CD14-positive monocyte (primary cell): ENCODE data around the gene IL18. TPM values are rescaled to one million over a fixed set of nuclear protein-coding genes. Genes with fewer than 3 reads are reported as not detected.

Experiments
- DNase-seq, 3 donors: peaks; one replicate each; pipeline ENCODE4 v3.0.0-alpha.2; 2011 to 2022
- H2AFZ ChIP-seq: 2 replicates; pipeline ENCODE4 v1.6.0; 2012; ENCODE audit warnings: mild to moderate bottlenecking, low read depth, low read length, inconsistent platforms; ENCODE audit not compliant: insufficient read depth, poor library complexity, severe bottlenecking
- H3K27ac ChIP-seq, 2 donors: 1 replicate in 1 of 2; 2 replicates in 1 of 2; pipeline ENCODE4 v1.5.1; 2012 to 2013; ENCODE audit warnings: low read length in 2 of 2, control low read depth in 1 of 2, inconsistent platforms in 1 of 2, low read depth in 1 of 2, mild to moderate bottlenecking in 1 of 2
- H3K27me3 ChIP-seq, 2 donors: one replicate each; pipeline versions ENCODE4 v1.6.0 to v1.6.1; 2011 to 2013; ENCODE audit warnings: low read length in 2 of 2; ENCODE audit not compliant: control insufficient read depth in 2 of 2, insufficient read depth in 2 of 2
- H3K36me3 ChIP-seq, 2 donors: replicated peaks in 1 of 2; 1 replicate in 1 of 2; 2 replicates in 1 of 2; pipeline versions ENCODE4 v1.5.1 to v1.6.1; 2012 to 2013; ENCODE audit warnings: low read length in 2 of 2, control low read depth in 1 of 2, inconsistent platforms in 1 of 2, mild to moderate bottlenecking in 1 of 2; ENCODE audit not compliant: insufficient read depth in 2 of 2, control insufficient read depth in 1 of 2
- H3K4me1 ChIP-seq, 2 donors: 1 replicate in 1 of 2; 2 replicates in 1 of 2; pipeline versions ENCODE4 v1.5.1 to v1.6.1; 2012 to 2013; ENCODE audit warnings: low read length in 2 of 2, control low read depth in 1 of 2, inconsistent platforms in 1 of 2, mild to moderate bottlenecking in 1 of 2, moderate library complexity in 1 of 2; ENCODE audit not compliant: insufficient read depth in 2 of 2, control insufficient read depth in 1 of 2
- H3K4me2 ChIP-seq: replicated peaks from 2 replicates; pipeline ENCODE3; 2012; ENCODE audit warnings: low read length, moderate library complexity, mild to moderate bottlenecking; ENCODE audit not compliant: poor library complexity, severe bottlenecking; ENCODE audit errors: extremely low read depth
- H3K4me3 ChIP-seq, 3 experiments: fragments of 200-600 bp in 1 of 3; sonication (generic) in 1 of 3; replicated peaks in 1 of 3; 1 replicate in 2 of 3; 2 replicates in 1 of 3; pipeline ENCODE4 v1.5.1; 2011 to 2013; ENCODE audit warnings: low read length in 3 of 3, mild to moderate bottlenecking in 3 of 3, control low read depth in 2 of 3, low read depth in 2 of 3, inconsistent platforms in 1 of 3, moderate library complexity in 1 of 3
- H3K79me2 ChIP-seq: 2 replicates; pipeline ENCODE4 v1.6.0; 2012; ENCODE audit warnings: mild to moderate bottlenecking, control low read depth, inconsistent platforms, low read length, moderate library complexity; ENCODE audit not compliant: insufficient read depth
- H3K9ac ChIP-seq: 2 replicates; pipeline ENCODE4 v1.6.0; 2017; ENCODE audit warnings: low read length, mild to moderate bottlenecking; ENCODE audit not compliant: insufficient read depth, poor library complexity, severe bottlenecking
- H3K9me3 ChIP-seq, 2 donors: replicated peaks in 1 of 2; 1 replicate in 1 of 2; 2 replicates in 1 of 2; pipeline versions ENCODE4 v1.5.1 to v1.6.1; 2012 to 2013; ENCODE audit warnings: low read length in 2 of 2, control low read depth in 1 of 2; ENCODE audit not compliant: control insufficient read depth in 1 of 2, insufficient read depth in 1 of 2
- H4K20me1 ChIP-seq: 2 replicates; pipeline ENCODE4 v1.6.0; 2012; ENCODE audit warnings: mild to moderate bottlenecking, low read length, control low read depth, moderate library complexity; ENCODE audit not compliant: insufficient read depth
- H3K27ac Mint-ChIP-seq, 7 donors: one replicate each; pipeline ENCODE4 v1.8.0; 2020; ENCODE audit warnings: mild to moderate bottlenecking in 7 of 7, mixed read lengths in 7 of 7, moderate library complexity in 6 of 7, inconsistent platforms in 2 of 7
- H3K27me3 Mint-ChIP-seq, 3 donors: one replicate each; pipeline ENCODE4 v1.8.0; 2021 to 2022; ENCODE audit warnings: low read depth in 3 of 3, mild to moderate bottlenecking in 3 of 3, mixed read lengths in 3 of 3, moderate library complexity in 3 of 3, inconsistent platforms in 1 of 3
- H3K36me3 Mint-ChIP-seq, 2 donors: one replicate each; pipeline ENCODE4 v1.8.0; 2020; ENCODE audit warnings: mixed read lengths in 2 of 2, inconsistent platforms in 1 of 2, mild to moderate bottlenecking in 1 of 2
- H3K4me1 Mint-ChIP-seq: one replicate; pipeline ENCODE4 v1.8.0; 2020; ENCODE audit warnings: mild to moderate bottlenecking, mixed read lengths
- H3K4me3 Mint-ChIP-seq, 2 donors: one replicate each; pipeline ENCODE4 v1.8.0; 2020; ENCODE audit warnings: mild to moderate bottlenecking in 2 of 2, mixed read lengths in 2 of 2, moderate library complexity in 1 of 2
- H3K9me3 Mint-ChIP-seq, 7 donors: one replicate each; pipeline ENCODE4 v1.8.0; 2020 to 2022; ENCODE audit warnings: mixed read lengths in 7 of 7, mild to moderate bottlenecking in 6 of 7, moderate library complexity in 6 of 7, inconsistent platforms in 2 of 7
- CTCF ChIP-seq: fragments of 200-600 bp; IDR thresholded peaks from one replicate; pipeline ENCODE4 v1.8.0; 2022; ENCODE audit warnings: antibody characterized with exemption, mild to moderate bottlenecking
- WGBS: methylation state at CpG from one replicate; pipeline ENCODE4 v1.1.5; 2013; ENCODE audit warnings: missing lambda C conversion rate; ENCODE audit not compliant: insufficient coverage; 5-methylcytosine and 5-hydroxymethylcytosine counted together
- intact Hi-C, 2 donors: fragments of 100-400 bp; cut with micrococcal nuclease; formaldehyde crosslinking; loops; one replicate each; pipeline versions ENCODE4 v1.15.0 to v1.15.1; 2023
- polyA plus RNA-seq, 3 donors: library from polyadenylated mRNA; depleted of rRNA in 1 of 3; unstranded in 2 of 3; stranded (reverse) in 1 of 3; fragments of 300-500 nt in 2 of 3; fragments of >200 nt in 1 of 3; fragmentation: Illumina TruSeq in 2 of 3; gene quantifications; 1 replicate in 2 of 3; 2 replicates in 1 of 3; pipeline ENCODE4 v1.2.3, GENCODE V29; 2012 to 2021

IL18 gene
- polyA plus RNA-seq, 3 donors = 11.7 to 16.2 (median 16.1) TPM

GRCh38 chr11:112210890-112211289 lies 47.0 kb upstream of the IL18 start:
- intact Hi-C loops = loop anchor here (10.0 kb wide), 3 partner anchors 344 to 1324 kb away; no protein-coding TSS in a partner anchor
- no peak for DNase-seq

GRCh38 chr11:112206071-112206470 lies 42.2 kb upstream of the IL18 start:
- intact Hi-C loops = no loop called here
- no peak for DNase-seq
- Histone ChIP-seq H3K36me3 (no peaks in the 10 kb centered on the region), H3K4me1 (no peaks in the 10 kb centered on the region), H3K9me3 (no peaks in the 10 kb centered on the region), H3K4me3 (no peak overlapping the region), H3K27me3 (no peaks in the 10 kb centered on the region), H3K79me2 (no peaks in the 10 kb centered on the region), H4K20me1 (no peaks in the 10 kb centered on the region), H3K27ac (no peak overlapping the region), H3K9ac (no peak overlapping the region), H2AFZ (no peak overlapping the region), H3K4me2 (no peak overlapping the region)
- H3K4me1 Mint-ChIP-seq = peaks cover 3% of the 10 kb centered on the region
- H3K27ac Mint-ChIP-seq = no peak overlapping the region
- H3K36me3 Mint-ChIP-seq = no peaks in the 10 kb centered on the region
- TF ChIP-seq CTCF = no peak
- no peak overlapping the region for H3K4me3 Mint-ChIP-seq
- peaks cover 2 to 5% (median 2%) of the 10 kb centered on the region in 3 donors for H3K27me3 Mint-ChIP-seq
- WGBS = 87% methylated on average over 5 of the region's 23 CpGs
- H3K9me3 Mint-ChIP-seq = peaks cover 0 to 1% (median 0%) of the 10 kb centered on the region in 7 donors

More at GRCh38 chr11:112210890-112211289, 47.0 kb upstream of the IL18 start:
- Histone ChIP-seq H2AFZ (no peak overlapping the region), H3K27me3 (no peaks in the 10 kb centered on the region), H3K4me3 (no peak overlapping the region), H3K4me1 (no peaks in the 10 kb centered on the region), H3K4me2 (no peak overlapping the region), H3K27ac (no peak overlapping the region), H3K9me3 (no peaks in the 10 kb centered on the region), H3K79me2 (no peaks in the 10 kb centered on the region), H4K20me1 (no peaks in the 10 kb centered on the region), H3K9ac (no peak overlapping the region), H3K36me3 (no peaks in the 10 kb centered on the region)
- peaks cover 23% of the 10 kb centered on the region for H3K4me1 Mint-ChIP-seq
- H3K27ac Mint-ChIP-seq = no peak overlapping the region
- no peak overlapping the region for H3K4me3 Mint-ChIP-seq
- H3K36me3 Mint-ChIP-seq = no peaks in the 10 kb centered on the region
- no CpG with 5 or more reads among the region's 1 CpG for WGBS
- H3K27me3 Mint-ChIP-seq = peaks cover 0 to 8% (median 0%) of the 10 kb centered on the region in 3 donors
- no peak for TF ChIP-seq CTCF
- H3K9me3 Mint-ChIP-seq = peaks cover 0 to 1% (median 0%) of the 10 kb centered on the region in 7 donors
